ES-I3 (cell line): Measurements from ENCODE around the gene ANKRD44.

Experiments used
- H3K36me3 ChIP-seq: 2 replicates; pipeline ENCODE4 v1.6.1; 2013; ENCODE audit warnings: mild to moderate bottlenecking, low read length, control low read depth, moderate library complexity; ENCODE audit not compliant: insufficient read depth
- H3K4me1 ChIP-seq: 2 replicates; pipeline ENCODE4 v1.6.1; 2013; ENCODE audit warnings: mild to moderate bottlenecking, control low read depth, low read length; ENCODE audit not compliant: insufficient read depth
- H3K9ac ChIP-seq: 2 replicates; pipeline ENCODE4 v1.6.1; 2013; ENCODE audit warnings: low read depth, mild to moderate bottlenecking, low read length, moderate library complexity
- H3K9me3 ChIP-seq: 2 replicates; pipeline ENCODE4 v1.6.1; 2013; ENCODE audit warnings: mild to moderate bottlenecking, low read length, moderate library complexity; ENCODE audit not compliant: control insufficient read depth, insufficient read depth

Gene ANKRD44

DNA sequence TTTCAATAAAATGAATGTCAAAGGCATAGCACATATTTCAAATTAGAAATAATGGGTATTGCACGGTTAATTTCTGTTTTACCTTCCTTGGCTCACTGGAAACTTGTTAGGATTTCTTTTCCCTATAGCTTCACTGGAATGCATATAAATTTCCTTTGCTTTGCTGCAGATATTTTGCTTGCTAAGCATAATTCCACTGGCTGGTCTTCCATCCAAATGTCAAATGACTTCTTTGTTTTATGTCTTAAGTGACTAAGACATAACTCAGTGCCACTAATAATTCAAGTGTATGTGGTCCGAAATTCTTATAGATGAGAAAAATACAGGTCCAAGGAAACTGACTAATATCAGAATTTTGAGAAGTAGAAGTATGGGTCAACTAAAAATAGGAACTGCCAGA, 201.3 kb downstream of the ANKRD44 start:
- H3K4me1 ChIP-seq = peaks cover 4% of the 10 kb centered on the region; the same call in 1 of the 2 replicates
- no peaks in the 10 kb centered on the region for H3K9me3 ChIP-seq
- H3K9ac ChIP-seq = no peak overlapping the region
- H3K36me3 ChIP-seq = no peaks in the 10 kb centered on the region

DNA sequence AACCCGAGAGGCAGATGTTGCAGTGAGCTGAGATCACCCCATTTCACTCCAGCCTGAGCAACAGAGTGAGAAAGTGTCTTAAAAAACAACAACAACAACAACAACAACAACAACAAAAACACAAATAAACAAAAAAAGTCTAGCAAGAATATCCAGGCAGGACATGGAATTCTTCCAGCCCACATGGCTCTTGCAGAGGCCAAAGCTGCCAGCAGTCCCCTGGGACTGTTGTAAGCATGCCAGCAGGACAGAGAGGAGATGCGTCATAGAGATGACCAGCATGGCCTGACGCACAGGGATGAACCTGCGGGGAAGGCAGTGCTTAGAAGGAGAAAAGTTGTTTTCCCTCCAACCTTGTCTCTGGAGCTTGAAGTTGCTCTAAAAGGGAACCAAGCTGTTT, 201.8 kb downstream of the ANKRD44 start:
- H3K9me3 ChIP-seq = no peaks in the 10 kb centered on the region
- H3K36me3 ChIP-seq = no peaks in the 10 kb centered on the region
- H3K4me1 ChIP-seq = peaks cover 4% of the 10 kb centered on the region; the same call in 1 of the 2 replicates
- no peak overlapping the region for H3K9ac ChIP-seq

DNA sequence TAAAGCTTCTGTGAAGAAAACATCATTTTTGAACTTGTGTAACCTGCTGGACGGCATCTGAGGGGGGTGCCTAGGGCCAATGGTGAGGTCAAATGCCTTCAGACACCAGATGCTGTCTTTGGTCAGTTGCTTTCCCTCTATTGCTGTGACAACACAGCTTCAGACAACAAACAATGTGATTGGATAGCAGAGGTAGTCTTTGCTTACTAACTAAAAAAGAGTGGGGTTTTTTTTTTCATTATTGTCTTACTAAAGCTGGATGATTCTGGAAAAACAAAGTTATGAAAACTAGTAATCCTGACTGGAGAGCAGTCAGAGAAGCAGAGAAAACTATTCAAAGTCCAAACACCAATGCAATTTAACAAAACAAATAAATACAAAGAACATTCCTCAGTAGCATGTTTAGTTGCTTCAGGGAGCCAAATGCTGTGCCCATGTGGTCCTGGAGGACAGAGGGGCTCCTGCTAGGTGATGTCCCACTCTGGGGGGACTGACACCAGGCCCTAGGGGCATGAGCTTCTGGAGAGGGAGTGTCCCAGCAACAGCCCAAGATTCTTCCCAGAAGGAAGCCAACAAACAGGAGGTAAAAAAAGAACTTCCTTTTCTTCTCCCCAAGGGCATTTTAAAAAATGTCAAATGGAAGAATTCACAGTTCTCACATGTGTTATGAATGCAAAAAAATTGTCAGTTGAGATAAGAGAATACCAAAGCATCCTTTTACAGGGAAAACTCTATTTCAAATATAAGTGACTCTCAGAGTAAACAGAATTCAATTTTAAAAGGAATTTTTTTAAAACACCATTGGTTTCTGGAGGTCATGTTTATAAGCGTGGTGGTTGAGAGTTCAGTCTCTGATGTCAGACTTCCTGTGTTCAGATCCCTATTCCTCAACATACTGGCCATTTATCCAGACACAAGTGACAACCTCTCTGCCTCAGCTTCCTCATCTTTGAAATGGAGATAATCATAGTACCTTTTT, 203.0 kb downstream of the ANKRD44 start:
- no peaks in the 10 kb centered on the region for H3K9me3 ChIP-seq
- no peak overlapping the region for H3K9ac ChIP-seq
- H3K36me3 ChIP-seq = no peaks in the 10 kb centered on the region
- H3K4me1 ChIP-seq = peaks cover 4% of the 10 kb centered on the region; the same call in 1 of the 2 replicates

DNA sequence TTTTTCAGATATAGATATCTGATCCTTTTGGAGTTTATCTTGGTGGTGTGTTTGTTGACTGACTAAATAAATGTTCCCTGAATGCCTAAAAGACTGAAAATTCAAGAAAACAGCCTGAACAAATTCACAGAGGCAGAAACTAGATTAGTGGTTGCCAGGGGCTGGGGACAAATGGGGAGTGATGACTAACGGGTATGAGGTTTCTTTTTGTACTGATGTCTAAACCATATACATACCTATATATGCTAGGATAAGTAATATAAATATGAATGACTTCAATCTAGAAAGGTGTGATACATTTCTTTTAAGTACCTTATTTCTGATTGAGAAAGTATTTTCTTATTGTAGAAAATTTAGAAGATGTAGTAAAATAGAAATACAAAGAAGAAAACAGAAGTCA, 207.2 kb downstream of the ANKRD44 start:
- no peak overlapping the region for H3K9ac ChIP-seq
- H3K9me3 ChIP-seq = no peaks in the 10 kb centered on the region
- H3K4me1 ChIP-seq = peaks cover 4% of the 10 kb centered on the region; the same call in 1 of the 2 replicates
- H3K36me3 ChIP-seq = no peaks in the 10 kb centered on the region

DNA sequence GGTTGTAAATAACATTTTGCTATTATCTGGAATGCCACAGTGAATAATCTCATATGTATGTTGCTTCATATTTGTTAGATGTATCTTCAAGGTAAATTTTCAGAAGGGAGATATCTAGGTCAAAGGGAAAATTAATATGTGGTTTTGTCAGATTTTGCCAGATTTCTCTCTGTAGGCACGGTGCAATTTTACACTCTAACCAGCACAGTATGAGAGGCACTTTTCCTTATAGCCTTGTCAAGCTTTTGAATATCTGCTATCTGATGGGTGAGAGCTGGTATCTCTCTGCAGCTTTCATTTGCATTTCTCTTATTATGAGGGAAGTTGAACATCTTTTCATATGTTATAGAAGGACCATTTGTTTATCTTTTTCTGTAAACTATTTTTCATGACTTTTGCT, 208.3 kb downstream of the ANKRD44 start:
- H3K9me3 ChIP-seq = no peaks in the 10 kb centered on the region
- H3K36me3 ChIP-seq = no peaks in the 10 kb centered on the region
- H3K9ac ChIP-seq = no peak overlapping the region

DNA sequence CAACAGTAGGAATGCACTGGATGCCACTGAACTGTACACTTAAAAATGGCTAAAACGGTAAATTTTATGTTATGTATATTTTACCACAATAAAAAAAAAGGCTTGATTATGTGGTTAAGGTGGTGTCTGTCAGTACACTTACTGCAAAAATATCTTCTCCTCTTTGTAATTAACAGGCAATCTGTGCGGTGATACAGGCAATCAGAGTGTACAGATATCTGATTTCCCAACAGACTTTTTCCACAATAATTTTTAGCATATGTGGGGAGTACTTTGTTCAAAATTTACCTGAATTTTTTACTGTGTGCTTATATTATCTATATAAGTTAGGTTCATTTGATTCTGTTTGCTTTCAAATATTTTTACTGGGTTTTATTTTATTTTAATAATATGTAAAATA, 209.1 kb downstream of the ANKRD44 start:
- Histone ChIP-seq H3K9ac (no peak overlapping the region), H3K4me1 (no peaks in the 10 kb centered on the region), H3K9me3 (no peaks in the 10 kb centered on the region), H3K36me3 (no peaks in the 10 kb centered on the region)

More for the DNA sequence above, 208.3 kb downstream of the ANKRD44 start:
- no peaks in the 10 kb centered on the region for H3K4me1 ChIP-seq

DNA sequence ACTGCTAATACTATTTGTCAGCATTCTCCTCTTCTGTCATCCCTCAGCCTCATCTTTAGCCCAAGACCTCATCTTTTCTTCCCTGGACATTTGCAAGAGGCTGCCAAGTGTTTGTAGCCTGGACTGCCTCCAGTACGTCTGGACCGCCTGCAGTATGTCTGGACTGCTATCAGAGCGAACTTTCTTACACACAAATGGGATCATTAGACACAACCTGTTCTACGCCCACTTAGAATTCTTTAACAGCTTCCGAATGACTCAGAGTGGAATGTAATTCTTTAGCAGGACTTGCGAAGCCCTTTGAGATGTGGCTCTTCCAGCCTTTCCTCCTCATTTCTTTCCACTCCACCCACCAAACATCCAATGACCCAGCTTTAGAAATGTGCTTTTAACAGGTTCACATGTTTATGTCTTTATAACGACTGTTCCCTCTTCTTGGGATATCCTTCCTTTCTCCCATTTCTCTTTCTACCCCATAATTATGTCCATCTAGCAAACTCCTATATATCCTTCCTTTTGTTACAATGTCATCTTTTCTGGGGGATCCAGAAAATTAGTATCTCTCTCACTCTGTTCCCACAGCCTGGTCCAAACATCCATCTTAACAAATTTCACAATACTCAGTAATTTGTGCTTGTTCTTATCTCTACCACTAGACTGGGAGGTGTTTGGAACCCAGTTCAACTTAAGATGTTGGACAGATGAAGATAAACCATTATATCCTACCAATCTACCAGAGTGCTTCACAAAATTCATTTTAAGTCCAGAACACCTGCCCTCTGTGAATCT, 212.8 kb downstream of the ANKRD44 start:
- no peaks in the 10 kb centered on the region for H3K36me3 ChIP-seq
- H3K9ac ChIP-seq = no peak overlapping the region
- no peaks in the 10 kb centered on the region for H3K9me3 ChIP-seq
- no peaks in the 10 kb centered on the region for H3K4me1 ChIP-seq

DNA sequence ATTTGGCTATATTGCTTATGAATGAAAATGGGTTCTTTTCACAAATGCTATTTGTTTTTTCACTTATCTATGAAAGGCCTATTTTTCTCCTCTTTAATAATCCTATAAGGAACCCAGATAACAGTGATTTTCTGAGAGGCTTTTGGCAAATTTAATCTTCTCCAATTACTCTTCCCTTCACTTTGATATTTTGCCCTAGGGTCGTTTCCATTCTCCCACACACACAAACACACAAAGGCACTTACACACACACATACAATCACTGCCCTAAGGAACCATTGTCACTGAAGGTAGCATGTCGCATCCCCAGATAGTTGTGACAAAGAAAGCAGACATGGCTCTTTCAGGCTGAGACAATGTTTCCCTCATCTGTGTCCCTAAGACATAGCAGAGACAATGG, 213.9 kb downstream of the ANKRD44 start:
- Histone ChIP-seq H3K9ac (no peak overlapping the region), H3K9me3 (no peaks in the 10 kb centered on the region), H3K36me3 (no peaks in the 10 kb centered on the region), H3K4me1 (no peaks in the 10 kb centered on the region)

DNA sequence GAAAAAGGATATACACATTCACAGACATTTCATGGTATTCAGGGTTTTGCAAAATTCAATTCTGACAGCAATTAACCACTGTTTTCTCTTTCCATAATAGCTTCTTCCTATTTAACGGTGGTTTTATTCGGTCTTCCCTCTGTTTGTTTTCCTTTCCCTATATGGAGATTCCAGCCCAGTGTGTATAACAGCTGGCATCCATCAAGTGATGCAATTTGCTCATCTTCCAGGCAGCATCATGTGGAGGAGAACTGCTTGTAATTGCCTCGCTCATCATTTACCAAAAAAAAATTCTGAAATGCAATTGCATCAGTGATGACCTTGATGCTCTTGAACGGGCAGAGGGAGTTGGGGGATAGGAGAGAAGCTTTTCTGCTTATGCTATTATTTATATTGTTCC, 218.1 kb downstream of the ANKRD44 start:
- H3K9ac ChIP-seq = no peak overlapping the region
- no peaks in the 10 kb centered on the region for H3K9me3 ChIP-seq
- no peaks in the 10 kb centered on the region for H3K36me3 ChIP-seq
- H3K4me1 ChIP-seq = no peaks in the 10 kb centered on the region

DNA sequence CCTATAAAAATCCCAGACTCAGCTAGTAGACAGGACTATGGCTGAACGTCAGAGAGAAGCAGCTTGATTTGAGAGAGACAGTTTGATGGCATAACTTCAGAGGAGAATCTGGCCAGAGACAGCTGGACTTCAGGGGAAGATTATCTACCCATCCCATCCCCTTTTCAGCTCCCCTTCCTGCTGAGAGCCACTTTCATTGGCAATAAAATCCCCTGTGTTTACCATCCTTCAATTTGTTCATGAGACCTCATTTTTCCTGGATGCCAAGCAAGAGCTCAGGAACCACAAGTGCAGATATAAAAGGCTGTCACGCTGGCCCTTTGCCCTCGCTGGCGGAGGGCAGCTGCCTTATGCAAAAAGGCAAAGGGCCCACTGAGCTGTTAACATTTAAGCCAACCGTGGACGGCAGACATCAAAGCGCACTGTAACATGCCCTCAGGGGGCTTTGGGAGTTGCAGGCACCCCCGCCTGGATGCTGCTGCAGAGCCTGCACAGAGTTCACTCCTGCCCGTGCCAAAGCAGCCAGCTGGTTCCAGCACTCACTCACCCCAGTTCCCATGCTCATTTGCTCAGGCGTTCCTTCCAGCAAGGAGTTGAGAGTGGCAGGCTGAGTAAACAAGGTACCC, 219.7 kb downstream of the ANKRD44 start:
- Histone ChIP-seq H3K4me1 (no peaks in the 10 kb centered on the region), H3K9me3 (no peaks in the 10 kb centered on the region), H3K36me3 (no peaks in the 10 kb centered on the region), H3K9ac (no peak overlapping the region)

DNA sequence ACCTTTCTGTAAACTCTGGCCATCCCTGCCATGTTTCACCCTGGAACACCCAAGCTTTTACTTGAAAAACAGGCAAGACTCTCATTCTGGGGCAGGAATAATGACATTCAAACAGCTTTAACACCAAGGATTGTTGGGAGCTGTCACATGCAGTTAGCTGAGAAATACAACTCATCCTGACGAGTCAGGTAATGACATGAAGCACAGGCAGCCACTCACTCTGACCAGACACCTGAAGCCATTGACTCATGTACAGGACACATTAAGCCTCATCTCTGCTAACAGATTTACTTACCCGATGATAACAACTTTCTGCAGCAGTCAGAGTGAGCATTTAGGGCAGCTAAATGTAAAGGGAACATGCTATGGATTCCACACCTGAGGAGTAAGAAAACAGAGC, 220.9 kb downstream of the ANKRD44 start:
- H3K36me3 ChIP-seq = no peaks in the 10 kb centered on the region

DNA sequence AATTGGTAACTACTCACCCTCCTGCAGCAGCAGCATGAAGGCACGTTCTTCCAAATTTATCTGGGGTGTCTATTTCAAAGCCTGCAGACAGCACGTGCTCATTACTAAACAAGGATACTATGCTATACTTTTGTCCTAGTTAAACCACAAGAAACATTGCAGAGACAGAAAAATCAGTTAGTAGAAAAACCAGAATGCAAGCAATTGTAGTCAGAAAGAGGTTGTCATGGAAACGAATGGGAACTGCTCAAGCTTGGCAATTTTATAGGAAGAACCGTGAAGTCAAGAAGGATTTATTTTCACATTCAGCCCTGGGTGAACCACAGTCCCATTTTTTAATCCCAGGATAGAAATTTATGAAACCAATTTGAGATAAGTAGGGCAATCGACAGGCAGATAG, 221.9 kb downstream of the ANKRD44 start:
- no peaks in the 10 kb centered on the region for H3K9me3 ChIP-seq
- H3K4me1 ChIP-seq = no peaks in the 10 kb centered on the region
- no peak overlapping the region for H3K9ac ChIP-seq
- no peaks in the 10 kb centered on the region for H3K36me3 ChIP-seq

More for the DNA sequence above, 220.9 kb downstream of the ANKRD44 start:
- H3K9me3 ChIP-seq = no peaks in the 10 kb centered on the region
- H3K4me1 ChIP-seq = no peaks in the 10 kb centered on the region
- no peak overlapping the region for H3K9ac ChIP-seq

DNA sequence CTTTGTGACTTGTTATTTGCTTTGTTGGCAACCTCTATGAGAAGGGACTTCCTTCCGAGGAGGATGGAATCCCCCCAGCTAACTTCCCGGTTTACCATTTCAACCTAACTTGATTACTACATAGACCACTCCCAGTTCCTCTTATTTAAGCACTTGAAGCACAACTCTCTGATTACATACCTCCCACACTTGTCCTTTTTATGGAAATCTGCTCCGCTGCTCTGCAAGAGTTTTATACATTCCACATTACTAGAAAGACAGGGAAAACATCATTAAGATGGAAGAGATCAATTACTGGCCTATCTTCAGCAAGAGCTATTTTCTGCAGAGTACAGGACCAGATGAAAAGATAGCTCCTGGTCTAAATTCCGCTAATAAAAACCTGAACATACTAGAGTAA, 224.1 kb downstream of the ANKRD44 start:
- Histone ChIP-seq H3K4me1 (no peaks in the 10 kb centered on the region), H3K9ac (no peak overlapping the region), H3K36me3 (no peaks in the 10 kb centered on the region), H3K9me3 (no peaks in the 10 kb centered on the region)

DNA sequence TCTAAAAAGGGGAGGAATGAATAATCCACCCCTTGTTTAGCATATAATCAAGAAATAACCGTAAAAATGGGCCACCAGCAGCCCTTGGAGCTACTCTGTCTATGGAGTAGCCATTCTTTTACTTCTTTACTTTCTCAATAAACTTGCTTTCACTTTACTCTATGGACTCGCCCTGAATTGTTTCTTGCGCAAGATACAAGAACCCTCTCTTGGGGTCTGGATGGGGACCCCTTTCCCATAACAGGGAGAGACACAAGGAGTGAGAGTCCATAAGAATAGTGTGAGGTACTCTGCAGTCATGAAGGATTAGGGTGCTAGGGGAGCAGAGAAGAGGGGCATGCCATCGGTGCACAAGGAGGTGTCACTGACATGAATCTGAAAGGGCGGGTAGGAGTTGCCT, 224.9 kb downstream of the ANKRD44 start:
- Histone ChIP-seq H3K36me3 (no peaks in the 10 kb centered on the region), H3K9me3 (no peaks in the 10 kb centered on the region), H3K4me1 (0 out of 2 replicates have a peak, but pooled peaks cover 3% of the 10 kb centered on the region), H3K9ac (no peak overlapping the region)
